T-helper 9 cell (primary cell): ENCODE measurements around the gene GABRA5.
"Not testable (repeated sequence)": the region's sequence is repeated elsewhere in the genome, so short reads cannot be mapped to it uniquely, and the experiment has no call there.

Source experiments
- DNase-seq: peaks from one replicate; pipeline ENCODE4 v3.0.0-alpha.2; 2020
- total RNA-seq, 2 donors: gene quantifications; one replicate each; lab custom pipeline; 2026; lab: John Stamatoyannopoulos, UW

Gene GABRA5
- 0 reads per million in 2 donors for total RNA-seq

GRCh38 chr15:26866298-26867199, at the start of gene GABRA5:
Gene GABRA5 (plus strand): TSS chr15:26867062. CDS start chr15:26869249, 2,187 bp downstream.
- no peak for DNase-seq

DNA sequence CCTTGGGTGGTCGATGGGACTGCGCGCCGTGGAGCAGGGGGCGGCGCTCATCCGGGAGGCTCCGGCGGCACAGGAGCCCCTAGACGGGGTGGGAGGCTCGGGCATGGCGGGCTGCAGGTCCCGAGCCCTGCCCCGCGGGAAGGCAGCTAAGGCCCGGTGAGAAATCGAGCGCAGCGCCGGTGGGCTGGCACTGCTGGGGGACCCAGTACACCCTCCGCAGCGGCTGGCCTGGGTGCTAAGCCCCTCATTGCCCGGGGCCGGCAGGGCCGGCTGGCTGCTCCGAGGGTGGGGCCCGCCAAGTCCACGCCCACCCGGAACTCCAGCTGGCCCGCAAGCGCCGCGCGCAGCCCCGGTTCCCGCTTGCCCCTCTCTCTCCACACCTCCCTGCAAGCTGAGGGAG, 35.7 kb upstream of the GABRA5 start:
- DNase-seq: not testable (repeated sequence)

- no peak for DNase-seq
These were observed 34.9 kb upstream of the GABRA5 start for GRCh38 chr15:26831951-26832350.

DNA sequence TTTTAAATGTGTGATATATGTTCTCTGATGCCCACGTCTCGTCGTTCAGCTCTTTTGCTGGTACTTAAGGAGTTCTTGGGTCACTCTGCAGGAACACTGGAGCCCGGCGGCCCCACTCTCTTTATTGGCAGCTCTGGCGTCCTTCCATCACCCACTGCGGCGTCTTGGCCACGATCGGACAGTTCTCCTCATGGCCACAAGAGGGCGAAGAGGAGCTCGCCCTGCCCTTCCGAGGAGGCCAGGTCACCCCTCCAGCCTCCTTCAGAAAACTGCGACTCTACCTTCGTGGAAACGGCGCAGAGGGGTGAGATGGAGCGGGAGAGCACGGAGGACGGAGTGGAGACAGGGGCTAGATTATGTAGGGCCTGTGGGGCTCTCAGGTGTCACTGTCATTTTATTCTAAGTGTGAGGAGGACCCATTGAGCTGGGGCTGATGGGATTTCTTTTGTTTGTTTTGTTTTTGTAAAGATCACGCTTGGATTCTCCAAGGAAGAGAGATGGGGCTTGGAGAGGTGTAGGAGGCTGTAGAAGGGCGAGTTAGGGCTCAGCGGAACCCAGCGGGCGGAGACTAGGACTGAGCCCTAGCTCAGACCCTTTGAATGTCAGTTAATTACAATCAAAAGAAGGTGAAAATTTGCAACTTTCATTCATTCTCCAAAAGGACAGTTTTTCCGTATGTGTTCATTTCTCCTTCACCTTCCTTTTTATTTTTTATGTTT, 28.0 kb upstream of the GABRA5 start:
- DNase-seq: no peak

- no peak for DNase-seq
These were observed 25.3 kb upstream of the GABRA5 start for GRCh38 chr15:26841514-26841913.

DNA sequence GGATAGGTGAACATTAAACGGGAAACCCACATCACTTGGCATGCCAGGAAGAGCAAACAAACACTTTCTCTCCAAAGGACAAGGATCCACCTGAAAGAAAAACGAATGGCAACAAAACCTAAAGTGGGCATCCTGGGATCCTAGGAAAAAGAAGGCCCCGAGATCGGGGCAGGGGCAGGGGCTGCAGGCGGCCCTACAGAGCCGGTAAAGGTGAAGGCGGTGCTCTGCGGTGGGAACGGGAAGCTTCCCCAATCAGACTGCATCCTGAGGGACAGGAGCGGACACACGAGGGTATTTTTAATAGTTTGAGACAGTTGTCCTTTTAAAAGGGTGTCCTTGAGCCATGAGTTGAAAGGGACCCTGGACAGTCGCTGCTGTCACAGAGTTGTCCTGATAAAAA, 24.9 kb upstream of the GABRA5 start:
- no peak for DNase-seq

GRCh38 chr15:26842391-26842790, 24.5 kb upstream of the GABRA5 start:
- no peak for DNase-seq

GRCh38 chr15:26844901-26845300, 22.0 kb upstream of the GABRA5 start:
- DNase-seq: no peak

DNA sequence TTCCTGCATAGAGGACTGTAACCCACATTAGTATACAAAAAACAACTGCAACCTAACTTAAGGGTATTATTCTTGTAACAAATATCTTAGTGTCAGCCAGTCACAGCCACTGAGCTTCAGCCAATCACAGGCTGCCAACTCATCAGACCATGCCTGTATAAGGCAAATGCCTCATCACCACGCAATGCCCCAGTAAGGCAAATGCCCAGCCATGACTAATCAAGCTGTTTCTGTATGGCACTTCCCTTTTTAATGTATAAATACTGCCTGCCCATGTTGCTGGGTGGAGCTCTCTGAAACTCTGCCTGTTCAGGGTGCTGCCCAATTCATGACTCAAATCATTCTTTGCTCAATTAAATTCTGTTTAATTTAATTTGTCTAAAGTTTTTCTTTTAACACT, 18.4 kb upstream of the GABRA5 start:
- no peak for DNase-seq

- DNase-seq: no peak
These were observed 16.7 kb upstream of the GABRA5 start for GRCh38 chr15:26850161-26850560.

DNA sequence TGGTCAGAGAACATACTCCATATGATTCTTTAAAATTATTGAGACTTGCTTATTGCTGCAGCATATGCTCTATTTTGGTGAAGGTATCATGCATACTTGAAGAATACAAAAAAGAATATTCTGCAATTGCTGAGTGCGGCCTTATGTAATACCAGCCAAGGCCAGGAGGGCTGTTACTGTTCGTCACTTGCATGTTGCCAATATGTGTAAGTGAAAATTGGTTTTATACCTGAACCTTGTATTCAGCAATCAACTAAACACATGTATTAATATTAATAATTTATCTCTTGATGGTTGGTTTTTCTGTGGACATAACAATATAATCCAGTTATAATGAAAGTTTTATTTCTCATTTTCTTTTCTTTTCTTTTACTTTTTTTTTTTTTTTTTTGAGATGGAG, 13.9 kb upstream of the GABRA5 start:
- DNase-seq: no peak

GRCh38 chr15:26854435-26854834, 12.4 kb upstream of the GABRA5 start:
- no peak for DNase-seq

- no peak for DNase-seq
These were observed 2.1 kb upstream of the GABRA5 start for GRCh38 chr15:26864664-26865191.

GRCh38 chr15:26867200-26868007, 542 bp downstream of the GABRA5 start:
- DNase-seq: no peak

DNA sequence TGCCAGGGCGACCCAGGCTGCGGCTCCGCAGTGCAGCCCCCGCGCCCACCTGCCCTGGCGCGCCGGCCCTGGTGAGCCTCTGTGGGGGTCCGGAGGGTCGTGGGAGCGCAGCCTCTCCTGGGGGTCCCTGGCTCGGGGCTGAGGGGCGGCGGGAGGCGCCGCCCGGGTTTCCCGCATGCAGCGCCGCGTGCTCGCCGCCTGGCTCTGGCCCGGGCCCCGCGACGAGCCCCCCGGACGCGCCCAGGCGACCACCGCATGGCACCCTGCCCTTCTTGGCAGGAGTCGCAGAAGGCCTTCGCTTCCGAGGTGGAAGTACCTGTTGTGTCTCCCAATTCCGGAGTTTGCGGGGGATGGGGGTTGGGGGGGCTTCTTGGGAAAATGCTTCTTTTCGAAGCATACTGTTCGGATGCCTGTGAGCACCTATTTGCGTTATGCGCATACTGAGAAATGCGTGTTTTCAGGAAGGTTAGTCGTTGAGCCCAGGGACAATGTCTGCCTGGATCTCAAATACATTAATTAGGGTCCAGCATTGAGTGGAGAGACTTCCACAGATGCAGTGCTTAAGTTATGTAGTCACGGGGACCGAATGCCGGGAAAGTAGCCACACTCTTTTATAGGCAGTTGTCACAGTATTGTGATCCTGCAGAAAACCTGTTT, 1.3 kb downstream of the GABRA5 start:
- no peak for DNase-seq

GRCh38 chr15:26869628-26870027, 2.8 kb downstream of the GABRA5 start:
- no peak for DNase-seq

GRCh38 chr15:26870346-26870745, 3.5 kb downstream of the GABRA5 start:
- no peak for DNase-seq

DNA sequence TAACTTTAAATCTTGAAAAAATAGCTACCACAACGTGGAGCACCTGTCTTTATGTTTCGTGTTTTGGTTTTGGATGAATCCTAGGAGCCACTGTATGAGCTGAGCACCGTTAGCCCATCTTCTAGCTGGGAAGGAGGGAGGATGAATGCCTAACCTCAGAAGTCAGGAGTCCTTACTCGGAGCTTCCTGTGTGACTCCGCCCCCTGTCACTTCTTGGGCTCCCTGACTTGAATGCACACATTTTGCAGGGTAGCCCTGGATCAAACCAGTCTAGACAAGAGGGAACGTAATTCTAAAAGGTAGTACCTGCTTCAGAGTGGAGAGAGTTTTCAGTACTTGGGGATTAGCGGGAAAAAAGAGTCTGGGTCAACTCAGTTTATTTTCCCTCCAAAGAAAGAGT, 5.3 kb downstream of the GABRA5 start:
- no peak for DNase-seq

DNA sequence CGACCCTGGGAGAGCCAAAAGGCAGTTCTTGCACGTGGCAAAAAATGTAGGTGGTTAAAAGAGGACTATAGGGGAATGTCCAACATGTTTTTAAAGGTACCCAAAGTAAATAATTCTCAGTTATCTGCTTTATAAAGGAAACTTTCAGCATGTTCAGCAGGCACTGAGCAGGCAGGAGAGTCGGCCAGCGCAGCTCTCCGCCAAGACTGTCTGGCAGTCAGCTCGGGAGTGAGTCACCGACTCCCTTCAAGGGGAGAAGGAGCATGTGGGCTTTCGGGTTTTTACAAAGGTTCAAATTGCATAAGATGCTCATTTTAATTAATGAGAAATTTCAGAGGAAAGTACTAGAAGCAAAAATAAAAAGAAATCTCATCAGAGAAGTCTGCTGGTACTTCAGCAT, 7.0 kb downstream of the GABRA5 start:
- no peak for DNase-seq

DNA sequence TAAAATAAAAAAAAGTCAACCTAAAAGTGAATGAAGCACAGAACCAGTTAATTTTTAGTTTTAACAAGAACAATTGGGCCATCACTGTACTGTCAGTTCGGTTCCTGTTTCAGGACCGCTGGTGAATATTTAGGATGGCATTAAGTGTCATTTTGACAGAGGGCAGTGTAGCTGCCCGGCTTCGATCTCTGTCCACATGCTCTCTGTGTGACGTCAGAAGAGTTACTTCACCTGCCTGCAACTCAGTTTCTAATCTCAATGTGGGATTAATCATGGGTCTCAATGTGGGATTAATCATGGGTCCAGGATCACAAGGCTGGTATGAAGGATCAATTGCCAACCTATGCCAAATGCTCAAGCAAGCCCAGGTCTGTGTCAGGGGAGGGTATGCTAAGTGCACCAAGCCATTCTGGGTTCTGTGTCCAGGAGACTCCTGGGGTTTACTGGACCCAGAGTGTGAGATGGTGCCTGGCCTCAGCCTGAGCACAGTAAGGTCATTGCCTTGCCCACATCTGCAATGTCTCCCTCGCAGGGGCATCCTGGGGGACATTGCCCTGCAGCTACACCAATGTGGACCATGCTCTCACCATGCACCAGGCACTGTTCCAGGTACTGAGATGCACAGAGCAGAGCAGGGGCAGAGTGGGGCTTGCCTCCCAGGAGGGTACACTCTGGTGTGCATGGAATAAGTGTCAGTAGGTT, 8.1 kb downstream of the GABRA5 start:
- no peak for DNase-seq

DNA sequence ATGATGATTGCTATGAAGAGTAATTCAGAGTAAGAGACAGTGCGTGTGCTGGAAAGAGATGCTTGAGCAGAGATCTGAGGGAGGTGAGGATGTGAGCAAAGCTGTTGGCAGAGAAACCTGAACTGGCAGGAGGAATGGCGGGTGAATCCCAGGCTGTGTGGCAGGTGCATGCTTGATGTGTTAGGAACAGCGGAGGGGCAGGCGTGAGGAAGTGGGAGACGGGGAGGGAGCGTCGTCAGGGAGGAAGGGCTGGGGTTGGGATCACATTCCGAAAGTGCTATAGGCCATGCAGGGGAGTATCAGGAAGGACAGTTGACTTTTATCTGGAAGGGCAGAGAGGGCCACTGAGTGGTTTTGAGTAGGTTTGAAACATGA, 8.6 kb downstream of the GABRA5 start:
- no peak for DNase-seq

GRCh38 chr15:26877831-26878230, 11.0 kb downstream of the GABRA5 start:
- no peak for DNase-seq
